ENCODE measurements around the gene EZH1. TPM values are rescaled to one million over a fixed set of nuclear protein-coding genes. Genes with fewer than 3 reads are reported as not detected.

Gene EZH1
- total RNA-seq, 1 donor from 2014 or later = 9.8 TPM

DNA sequence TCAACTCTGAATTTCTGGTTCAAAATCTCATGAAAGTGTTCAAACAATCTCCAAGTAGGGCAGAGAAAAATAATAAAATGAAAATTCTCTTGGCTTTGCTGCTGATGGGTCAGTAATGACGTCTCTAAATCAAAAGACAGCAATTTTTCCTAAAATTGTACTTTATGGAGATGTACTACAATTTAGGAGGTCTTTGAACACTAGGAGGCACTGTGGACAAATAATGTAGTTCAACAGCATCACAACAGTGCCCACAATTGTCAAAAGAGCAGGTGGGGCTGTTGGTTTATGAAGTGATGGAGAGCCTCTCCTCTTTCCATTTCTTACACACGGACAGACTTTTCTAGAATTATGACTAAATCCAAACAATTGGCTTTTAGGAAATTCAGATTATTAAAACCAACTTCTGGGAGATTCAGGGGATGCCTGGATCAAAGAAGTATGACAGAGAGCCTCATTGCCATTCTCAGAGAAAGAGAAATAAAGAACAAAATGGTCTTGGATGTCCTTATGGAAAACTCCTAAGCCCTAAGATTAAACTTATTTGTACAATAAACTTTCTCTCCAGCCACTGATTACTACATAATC lies 23.8 kb downstream of the EZH1 start:
- peak; percentile 83 to 84 for DNase-seq (ENCODE audit: low read depth in 2 of 2)

DNA sequence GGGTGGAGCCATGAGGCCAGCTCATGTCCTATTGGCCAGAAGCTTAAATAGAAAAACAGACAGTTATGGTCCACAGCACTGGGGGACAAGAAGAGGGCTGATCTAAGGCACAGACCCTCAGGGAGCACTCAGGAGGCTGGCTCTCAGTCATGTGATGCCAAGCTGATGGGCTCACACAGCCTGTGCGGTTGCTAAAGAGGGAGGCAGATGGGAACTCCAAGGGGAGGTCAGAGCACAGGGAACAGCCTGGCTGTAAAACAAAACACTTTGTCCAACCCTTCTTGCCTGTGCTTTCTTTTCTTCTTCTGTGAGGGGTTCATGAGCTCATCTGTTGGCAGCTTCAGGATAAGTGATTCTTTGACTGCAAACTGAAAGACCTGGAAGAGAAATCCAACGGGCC lies 35.3 kb downstream of the EZH1 start:
- DNase-seq (ENCODE audit: low read depth in 2 of 2) = no peak

- DNase-seq (ENCODE audit: low read depth in 2 of 2) = no peak
Measured at GRCh38 chr17:42708588-42708987, 36.3 kb downstream of the EZH1 start.

GRCh38 chr17:42706732-42707131 lies 38.1 kb downstream of the EZH1 start:
- no peak for DNase-seq (ENCODE audit: low read depth in 2 of 2)

- no peak for DNase-seq (ENCODE audit: low read depth in 2 of 2)
Measured at GRCh38 chr17:42704837-42705494, 39.9 kb downstream of the EZH1 start.

GRCh38 chr17:42704490-42704836 lies 40.4 kb downstream of the EZH1 start:
- no peak for DNase-seq (ENCODE audit: low read depth in 2 of 2)

GRCh38 chr17:42702446-42702845 lies 42.4 kb downstream of the EZH1 start:
- DNase-seq (ENCODE audit: low read depth in 2 of 2) = no peak

GRCh38 chr17:42700586-42701289 lies 44.1 kb downstream of the EZH1 start:
- no peak for DNase-seq (ENCODE audit: low read depth in 2 of 2)

DNA sequence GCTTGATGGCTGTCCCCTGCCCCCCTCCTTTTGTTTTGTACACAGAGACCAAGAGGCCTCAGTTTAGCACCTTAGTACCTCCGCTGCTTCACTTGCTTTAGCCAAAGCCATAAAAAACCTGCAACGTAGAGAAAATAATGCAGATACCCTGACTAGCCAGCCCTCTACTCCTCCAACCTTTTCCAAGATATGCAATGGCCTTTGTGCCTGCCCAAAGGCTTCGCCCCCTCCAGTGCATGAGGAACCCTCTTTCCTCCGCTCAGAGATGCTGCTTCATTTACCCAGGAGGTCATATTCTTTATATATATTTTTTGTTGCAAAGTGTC lies 45.5 kb downstream of the EZH1 start:
- no peak for DNase-seq (ENCODE audit: low read depth in 2 of 2)

DNA sequence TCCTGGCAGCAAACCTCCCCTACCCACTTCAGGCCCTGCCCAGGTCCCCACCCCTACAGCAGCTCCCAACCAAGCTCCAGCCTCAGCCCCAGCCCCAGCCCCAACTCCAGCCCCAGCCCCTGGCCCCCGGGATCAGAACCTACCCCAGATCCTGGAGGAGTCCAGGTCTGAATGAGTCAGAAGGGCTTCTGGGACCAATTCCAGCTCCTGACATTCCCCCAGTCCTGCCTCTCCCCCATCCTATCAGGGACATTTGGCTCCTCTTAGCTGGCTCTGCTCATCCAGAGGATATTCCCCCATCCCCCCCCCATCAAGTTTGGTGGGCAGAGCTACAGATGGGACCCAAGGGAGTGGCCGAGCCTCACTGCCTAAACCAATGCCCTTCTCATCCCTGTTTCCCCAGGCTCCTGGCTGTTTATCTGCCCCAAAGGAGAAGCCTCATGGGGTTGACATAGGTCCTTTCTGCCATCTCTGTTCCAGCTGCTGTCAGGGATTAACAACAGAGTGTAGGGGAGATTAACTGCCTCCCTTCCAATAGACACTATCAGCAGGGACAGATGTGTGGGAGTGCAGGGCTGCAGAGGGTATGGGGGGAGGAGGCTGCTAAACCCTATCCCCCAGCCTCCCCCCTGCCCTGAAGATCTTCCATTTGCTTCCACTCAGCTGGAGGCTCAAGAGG lies 46.0 kb downstream of the EZH1 start:
- no peak for DNase-seq (ENCODE audit: low read depth in 2 of 2)

DNA sequence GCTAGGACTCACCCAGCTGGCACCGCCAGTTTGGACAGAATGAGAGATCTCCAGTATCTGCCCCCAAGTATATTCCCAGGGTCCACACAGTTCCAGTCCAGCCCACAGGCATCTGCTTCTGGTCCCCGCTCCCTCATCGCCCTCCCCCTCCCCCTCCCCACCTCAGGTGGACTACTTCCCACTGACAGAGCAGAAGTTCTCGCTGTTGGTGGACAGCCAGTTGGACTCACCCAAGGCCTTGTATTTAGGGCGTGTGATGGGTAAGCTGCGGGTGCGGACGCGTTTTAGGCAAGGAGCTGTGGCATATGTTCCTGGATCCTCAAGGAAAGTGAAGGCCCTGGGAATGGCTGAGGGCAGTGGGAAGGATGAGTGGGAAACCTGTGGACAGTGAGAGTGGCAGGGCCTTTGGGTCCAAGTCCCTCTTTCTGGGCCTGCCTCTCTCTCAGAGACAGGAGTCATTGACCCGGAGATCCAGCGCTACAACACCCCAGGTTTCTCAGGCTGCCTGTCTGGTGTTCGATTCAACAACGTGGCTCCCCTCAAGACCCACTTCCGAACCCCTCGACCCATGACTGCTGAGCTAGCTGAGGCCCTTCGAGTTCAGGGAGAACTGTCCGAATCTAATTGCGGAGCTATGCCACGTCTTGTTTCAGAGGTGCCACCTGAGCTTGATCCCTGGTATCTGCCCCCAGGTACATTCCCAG lies 47.6 kb downstream of the EZH1 start:
- no peak for DNase-seq (ENCODE audit: low read depth in 2 of 2)

- no peak for DNase-seq (ENCODE audit: low read depth in 2 of 2)
Measured at GRCh38 chr17:42695500-42695899, 49.3 kb downstream of the EZH1 start.

DNA sequence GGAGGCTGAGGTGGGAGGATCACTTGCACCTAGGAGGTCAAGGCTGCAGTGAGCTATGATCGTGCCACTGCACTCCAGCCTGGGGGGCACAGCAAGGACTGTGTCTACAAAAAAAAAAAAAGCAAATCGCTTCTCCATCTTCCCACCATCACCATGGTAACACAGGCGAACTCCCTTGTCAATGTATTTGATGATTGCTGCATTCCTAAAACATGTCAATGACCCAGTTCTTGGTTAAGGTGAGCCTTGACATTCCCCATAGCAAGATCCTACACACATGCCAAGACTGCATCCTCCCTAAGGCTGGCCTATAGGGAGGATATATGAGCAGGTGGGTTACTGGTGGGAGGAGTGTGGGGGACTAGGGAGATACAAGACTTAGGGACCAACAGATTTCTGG lies 50.3 kb downstream of the EZH1 start:
- no peak for DNase-seq (ENCODE audit: low read depth in 2 of 2)

DNA sequence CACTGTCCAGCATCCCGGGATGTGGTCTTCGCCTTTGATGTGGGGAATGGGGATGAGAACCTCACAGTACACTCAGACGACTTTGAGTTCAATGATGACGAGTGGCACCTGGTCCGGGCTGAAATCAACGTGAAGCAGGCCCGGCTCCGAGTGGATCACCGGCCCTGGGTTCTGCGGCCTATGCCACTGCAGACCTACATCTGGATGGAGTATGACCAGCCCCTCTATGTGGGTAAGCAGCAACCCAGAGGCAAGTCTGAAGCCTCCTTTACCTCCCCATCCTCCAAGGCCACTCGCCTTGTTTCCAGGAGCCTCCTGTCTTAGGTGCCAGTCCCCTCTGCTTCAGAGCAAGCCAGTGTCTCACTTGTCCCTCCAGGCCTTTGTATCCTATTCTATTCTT lies 52.4 kb downstream of the EZH1 start:
- DNase-seq (ENCODE audit: low read depth in 2 of 2) = no peak

GRCh38 chr17:42691021-42691545 lies 53.8 kb downstream of the EZH1 start:
- no peak for DNase-seq (ENCODE audit: low read depth in 2 of 2)

GRCh38 chr17:42690596-42690995 lies 54.2 kb downstream of the EZH1 start:
- no peak for DNase-seq (ENCODE audit: low read depth in 2 of 2)

GRCh38 chr17:42687707-42688320 lies 57.0 kb downstream of the EZH1 start:
- DNase-seq (ENCODE audit: low read depth in 2 of 2) = no peak

GRCh38 chr17:42686520-42687128 lies 58.2 kb downstream of the EZH1 start:
- no peak for DNase-seq (ENCODE audit: low read depth in 2 of 2)

DNA sequence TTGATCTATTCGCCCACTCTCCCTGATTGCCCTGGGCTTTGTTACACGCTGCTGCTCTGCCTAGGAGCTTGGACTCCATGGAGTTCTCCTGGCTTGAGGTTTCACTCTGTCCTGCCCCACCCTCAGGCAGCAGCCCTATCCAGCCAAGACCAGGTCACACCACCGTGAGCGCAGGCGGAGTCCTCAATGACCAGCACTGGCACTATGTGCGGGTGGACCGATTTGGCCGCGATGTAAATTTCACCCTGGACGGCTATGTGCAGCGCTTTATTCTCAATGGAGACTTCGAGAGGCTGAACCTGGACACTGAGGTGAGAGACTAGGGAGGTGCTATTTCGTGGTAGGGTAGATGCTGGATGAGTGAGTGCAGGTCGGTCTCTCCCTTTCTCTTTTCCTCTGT lies 59.0 kb downstream of the EZH1 start:
- no peak for DNase-seq (ENCODE audit: low read depth in 2 of 2)

DNA sequence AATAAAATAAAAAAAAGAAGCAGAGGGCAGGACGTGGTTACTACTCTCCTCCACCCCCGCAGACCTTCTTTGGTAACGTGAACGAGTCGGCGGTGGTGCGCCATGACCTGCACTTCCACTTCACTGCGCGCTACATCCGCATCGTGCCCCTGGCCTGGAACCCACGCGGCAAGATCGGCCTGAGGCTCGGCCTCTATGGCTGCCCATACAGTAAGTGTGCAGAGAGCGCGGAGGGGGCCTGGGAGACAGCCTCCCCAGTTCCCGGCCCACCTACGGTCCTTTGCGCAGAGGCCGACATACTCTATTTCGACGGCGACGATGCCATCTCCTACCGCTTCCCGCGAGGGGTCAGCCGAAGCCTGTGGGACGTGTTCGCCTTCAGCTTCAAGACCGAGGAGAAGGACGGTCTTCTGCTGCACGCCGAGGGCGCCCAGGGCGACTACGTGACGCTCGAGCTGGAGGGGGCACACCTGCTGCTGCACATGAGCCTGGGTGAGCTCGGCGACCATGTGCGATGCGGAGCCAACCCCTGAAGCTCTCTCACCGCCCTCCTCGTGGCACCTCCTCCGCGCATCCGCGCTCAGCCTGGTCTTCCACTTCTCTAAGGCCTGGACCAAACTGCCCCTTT lies 59.8 kb downstream of the EZH1 start:
- no peak for DNase-seq (ENCODE audit: low read depth in 2 of 2)
